Measurements from ENCODE around the gene NTRK2.

The NTRK2 gene

DNA sequence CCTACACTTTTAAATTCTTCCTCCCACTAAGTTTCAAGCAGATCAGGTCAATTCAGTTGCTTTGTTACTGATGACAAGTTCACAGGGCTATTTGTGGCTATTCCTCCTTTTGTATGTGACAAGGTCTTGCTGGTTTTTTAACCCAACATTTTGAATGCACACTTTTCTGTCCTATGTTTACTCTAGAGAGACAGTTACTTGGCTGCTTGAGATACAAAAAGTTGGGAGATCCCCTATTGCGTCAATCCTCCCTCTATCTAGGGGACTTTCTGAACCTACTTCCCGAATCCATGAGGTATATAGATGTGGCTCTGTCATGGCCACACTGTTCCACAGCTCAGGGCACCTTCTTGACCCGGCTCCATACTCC is 386.7 kb downstream of the NTRK2 start:
- no peaks in the 10 kb centered on the region for H3K27me3 ChIP-seq (ENCODE audit: insufficient read depth, low read length)
- no peaks in the 10 kb centered on the region for H3K36me3 ChIP-seq (ENCODE audit: insufficient read depth, low read length)
- H3K4me2 ChIP-seq (ENCODE audit: low read length): no peak overlapping the region
- H3K9ac ChIP-seq (ENCODE audit: low read length): no peak overlapping the region
- no peaks in the 10 kb centered on the region for H4K20me1 ChIP-seq (ENCODE audit: insufficient read depth, low read length)
- H3K79me2 ChIP-seq (ENCODE audit: insufficient read depth, low read length): no peaks in the 10 kb centered on the region
- no peaks in the 10 kb centered on the region for H3F3A ChIP-seq (ENCODE audit: insufficient read depth, low read length)
- no peak overlapping the region for H3K4me3 ChIP-seq (ENCODE audit: low read depth, low read length, poor library complexity, severe bottlenecking)
- TF ChIP-seq EZH2 (IDR thresholded peaks at IDR 0.05; ENCODE audit: borderline replicate concordance, low read length): no peak
- TF ChIP-seq, protein P1, sequence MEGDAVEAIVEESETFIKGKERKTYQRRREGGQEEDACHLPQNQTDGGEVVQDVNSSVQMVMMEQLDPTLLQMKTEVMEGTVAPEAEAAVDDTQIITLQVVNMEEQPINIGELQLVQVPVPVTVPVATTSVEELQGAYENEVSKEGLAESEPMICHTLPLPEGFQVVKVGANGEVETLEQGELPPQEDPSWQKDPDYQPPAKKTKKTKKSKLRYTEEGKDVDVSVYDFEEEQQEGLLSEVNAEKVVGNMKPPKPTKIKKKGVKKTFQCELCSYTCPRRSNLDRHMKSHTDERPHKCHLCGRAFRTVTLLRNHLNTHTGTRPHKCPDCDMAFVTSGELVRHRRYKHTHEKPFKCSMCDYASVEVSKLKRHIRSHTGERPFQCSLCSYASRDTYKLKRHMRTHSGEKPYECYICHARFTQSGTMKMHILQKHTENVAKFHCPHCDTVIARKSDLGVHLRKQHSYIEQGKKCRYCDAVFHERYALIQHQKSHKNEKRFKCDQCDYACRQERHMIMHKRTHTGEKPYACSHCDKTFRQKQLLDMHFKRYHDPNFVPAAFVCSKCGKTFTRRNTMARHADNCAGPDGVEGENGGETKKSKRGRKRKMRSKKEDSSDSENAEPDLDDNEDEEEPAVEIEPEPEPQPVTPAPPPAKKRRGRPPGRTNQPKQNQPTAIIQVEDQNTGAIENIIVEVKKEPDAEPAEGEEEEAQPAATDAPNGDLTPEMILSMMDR (IDR thresholded peaks at IDR 0.05; ENCODE audit: low read length): no peak
- H3K4me1 ChIP-seq (ENCODE audit: insufficient read depth, low read length, severe bottlenecking): no peaks in the 10 kb centered on the region
- no peak overlapping the region for H3K27ac ChIP-seq (ENCODE audit: low read depth, low read length, poor library complexity, severe bottlenecking)
- H3K9me2 ChIP-seq (ENCODE audit: low read depth, low read length): no peaks in the 10 kb centered on the region
- no peak overlapping the region for H2AFZ ChIP-seq (ENCODE audit: low read length)
- H3K9me3 ChIP-seq (ENCODE audit: low read length): no peaks in the 10 kb centered on the region

DNA sequence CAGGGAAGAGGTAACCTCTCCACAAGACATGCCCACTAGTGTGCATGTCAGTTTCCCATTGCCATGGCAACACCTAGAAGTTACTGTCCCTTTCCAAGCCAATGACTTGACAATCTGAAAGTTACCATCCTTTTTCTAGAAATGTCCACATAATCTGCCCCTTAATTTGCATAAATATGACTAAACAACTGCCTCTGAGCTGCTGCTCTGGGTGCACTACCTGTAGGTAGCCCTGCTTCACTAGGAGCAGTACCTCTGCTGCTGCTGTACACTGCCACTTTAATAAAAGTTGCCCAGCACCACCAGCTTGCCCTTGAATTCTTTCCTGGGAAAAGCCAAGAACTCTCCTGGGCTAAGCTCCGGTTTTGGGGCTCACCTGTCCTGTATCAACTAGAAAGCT is 392.4 kb downstream of the NTRK2 start:
- Histone ChIP-seq H3K36me3 (ENCODE audit: insufficient read depth, low read length) (no peaks in the 10 kb centered on the region), H3K4me1 (ENCODE audit: insufficient read depth, low read length, severe bottlenecking) (no peaks in the 10 kb centered on the region), H3K9me3 (ENCODE audit: low read length) (no peaks in the 10 kb centered on the region), H2AFZ (ENCODE audit: low read length) (no peak overlapping the region), H3K4me3 (ENCODE audit: low read depth, low read length, poor library complexity, severe bottlenecking) (no peak overlapping the region), H3K9me2 (ENCODE audit: low read depth, low read length) (no peaks in the 10 kb centered on the region), H3K79me2 (ENCODE audit: insufficient read depth, low read length) (no peaks in the 10 kb centered on the region), H3K9ac (ENCODE audit: low read length) (no peak overlapping the region), H3K4me2 (ENCODE audit: low read length) (no peak overlapping the region), H3F3A (ENCODE audit: insufficient read depth, low read length) (no peaks in the 10 kb centered on the region), H4K20me1 (ENCODE audit: insufficient read depth, low read length) (no peaks in the 10 kb centered on the region), H3K27me3 (ENCODE audit: insufficient read depth, low read length) (no peaks in the 10 kb centered on the region), H3K27ac (ENCODE audit: low read depth, low read length, poor library complexity, severe bottlenecking) (no peak overlapping the region)
- TF ChIP-seq, protein P1 (IDR thresholded peaks at IDR 0.05; ENCODE audit: low read length): no peak
- no peak for TF ChIP-seq EZH2 (IDR thresholded peaks at IDR 0.05; ENCODE audit: borderline replicate concordance, low read length)

GRCh38 chr9:85062385-85063022 is 393.0 kb downstream of the NTRK2 start:
- Histone ChIP-seq H3K27me3 (ENCODE audit: insufficient read depth, low read length) (no peaks in the 10 kb centered on the region), H3K9me2 (ENCODE audit: low read depth, low read length) (no peaks in the 10 kb centered on the region), H3K4me3 (ENCODE audit: low read depth, low read length, poor library complexity, severe bottlenecking) (no peak overlapping the region), H3F3A (ENCODE audit: insufficient read depth, low read length) (no peaks in the 10 kb centered on the region), H3K36me3 (ENCODE audit: insufficient read depth, low read length) (no peaks in the 10 kb centered on the region), H4K20me1 (ENCODE audit: insufficient read depth, low read length) (no peaks in the 10 kb centered on the region), H2AFZ (ENCODE audit: low read length) (no peak overlapping the region), H3K9me3 (ENCODE audit: low read length) (no peaks in the 10 kb centered on the region), H3K27ac (ENCODE audit: low read depth, low read length, poor library complexity, severe bottlenecking) (no peak overlapping the region), H3K4me1 (ENCODE audit: insufficient read depth, low read length, severe bottlenecking) (no peaks in the 10 kb centered on the region), H3K9ac (ENCODE audit: low read length) (no peak overlapping the region), H3K79me2 (ENCODE audit: insufficient read depth, low read length) (no peaks in the 10 kb centered on the region), H3K4me2 (ENCODE audit: low read length) (no peak overlapping the region)
- TF ChIP-seq, protein P1 (IDR thresholded peaks at IDR 0.05; ENCODE audit: low read length): no peak
- TF ChIP-seq EZH2 (IDR thresholded peaks at IDR 0.05; ENCODE audit: borderline replicate concordance, low read length): no peak
